H1 (cell line): ENCODE measurements around the gene PTBP1. TPM values are rescaled to one million over a fixed set of nuclear protein-coding genes. Genes with fewer than 3 reads are reported as not detected.

Experiments
- CTCF ChIA-PET: fragments of 300-600 bp; sonication (Branson Sonifier 250); formaldehyde crosslinking; loops from one replicate; lab custom pipeline; 2021; ENCODE audit not compliant: partially characterized antibody; lab: Charles Lee
- POLR2A ChIA-PET: fragments of 300-600 bp; sonication (Branson Sonifier 250); formaldehyde crosslinking; loops from one replicate; lab custom pipeline; 2021; ENCODE audit warnings: inconsistent platforms; ENCODE audit not compliant: partially characterized antibody; lab: Charles Lee
- DNase-seq, 2 experiments: peaks; one replicate each; pipeline versions ENCODE4 v3.0.0 to v3.0.0-alpha.2; 2010 to 2022; ENCODE audit warnings: low spot score in 2 of 2, low read depth in 1 of 2, mixed read lengths in 1 of 2
- FAIRE-seq: peaks from 2 replicates; lab custom pipeline; 2011; peaks lifted over from hg19 to GRCh38; lab: Jason Lieb, UNC
- H2AFZ ChIP-seq: 2 replicates; pipeline ENCODE4 v1.8.1; 2012; ENCODE audit warnings: low read length, inconsistent platforms
- H2AK5ac ChIP-seq: 2 replicates; pipeline ENCODE4 v1.6.1; 2013; ENCODE audit warnings: low read depth, low read length
- H2BK120ac ChIP-seq: replicated peaks from 2 replicates; pipeline ENCODE3; 2013; ENCODE audit warnings: low read depth, low read length, inconsistent platforms
- H2BK12ac ChIP-seq: 2 replicates; pipeline ENCODE4 v1.6.1; 2013; ENCODE audit warnings: low read depth, low read length
- H2BK15ac ChIP-seq: 2 replicates; pipeline ENCODE4 v1.6.1; 2013; ENCODE audit warnings: low read length
- H2BK20ac ChIP-seq: 2 replicates; pipeline ENCODE4 v1.6.1; 2013; ENCODE audit warnings: low read length
- H2BK5ac ChIP-seq: 2 replicates; pipeline ENCODE4 v1.6.1; 2013; ENCODE audit warnings: low read depth, low read length
- H3K14ac ChIP-seq: 2 replicates; pipeline ENCODE4 v1.6.1; 2013; ENCODE audit warnings: inconsistent platforms; ENCODE audit not compliant: insufficient read length
- H3K18ac ChIP-seq: 2 replicates; pipeline ENCODE4 v1.6.1; 2013; ENCODE audit warnings: low read length; ENCODE audit errors: extremely low read depth
- H3K23ac ChIP-seq: 2 replicates; pipeline ENCODE4 v1.6.1; 2013; ENCODE audit warnings: inconsistent platforms; ENCODE audit not compliant: insufficient read length
- H3K23me2 ChIP-seq: 2 replicates; pipeline ENCODE4 v1.6.1; 2013; ENCODE audit warnings: low read depth, low read length
- H3K27ac ChIP-seq: 2 replicates; pipeline ENCODE4 v1.6.1; 2011; ENCODE audit warnings: low read depth, low read length, inconsistent platforms
- H3K27me3 ChIP-seq, 4 experiments: replicated peaks in 1 of 4; 1 replicate in 1 of 4; 2 replicates in 3 of 4; pipeline versions ENCODE4 v1.6.1 to v1.8.1; 2011 to 2013; ENCODE audit warnings: low read length in 3 of 4, mild to moderate bottlenecking in 3 of 4, inconsistent platforms in 2 of 4, mixed read lengths in 2 of 4, moderate library complexity in 1 of 4; ENCODE audit not compliant: control insufficient read depth in 3 of 4, insufficient read depth in 3 of 4; ENCODE audit errors: extremely low read depth in 1 of 4
- H3K36me3 ChIP-seq, 4 experiments: 2 replicates each; pipeline versions ENCODE4 v1.6.1 to v1.8.1; 2011 to 2013; ENCODE audit warnings: mild to moderate bottlenecking in 4 of 4, low read length in 3 of 4, moderate library complexity in 2 of 4, control low read depth in 1 of 4, inconsistent platforms in 1 of 4; ENCODE audit not compliant: insufficient read depth in 4 of 4, control insufficient read depth in 2 of 4
- H3K4ac ChIP-seq: replicated peaks from 2 replicates; pipeline ENCODE3; 2013; ENCODE audit warnings: low read length, low read depth, mixed read lengths, inconsistent platforms; ENCODE audit not compliant: insufficient read length
- H3K4me1 ChIP-seq, 4 experiments: replicated peaks in 1 of 4; 1 replicate in 1 of 4; 2 replicates in 3 of 4; pipeline versions ENCODE4 v1.6.1 to v1.8.1; 2011 to 2013; ENCODE audit warnings: low read length in 3 of 4, inconsistent platforms in 2 of 4, mixed read lengths in 1 of 4; ENCODE audit not compliant: insufficient read depth in 4 of 4, control insufficient read depth in 3 of 4
- H3K4me2 ChIP-seq, 2 experiments: 2 replicates each; pipeline versions ENCODE4 v1.6.1 to v1.8.1; 2011 to 2013; ENCODE audit warnings: low read depth in 2 of 2, low read length in 2 of 2, control low read depth in 1 of 2, inconsistent platforms in 1 of 2, mild to moderate bottlenecking in 1 of 2; ENCODE audit not compliant: insufficient read depth in 1 of 2
- H3K4me3 ChIP-seq, 4 experiments: fragments of 200-600, 300-600 bp in 1 of 4; sonication (generic), shearing (Covaris generic), sonication (Bioruptor Twin) in 1 of 4; 2 replicates each; pipeline versions ENCODE4 v1.5.1 to v1.8.1; 2011 to 2016; ENCODE audit warnings: low read length in 4 of 4, low read depth in 3 of 4, control low read depth in 2 of 4, inconsistent platforms in 2 of 4, mild to moderate bottlenecking in 2 of 4, mixed read lengths in 1 of 4, moderate library complexity in 1 of 4; ENCODE audit not compliant: insufficient read depth in 2 of 4; ENCODE audit errors: extremely low read depth in 1 of 4
- H3K56ac ChIP-seq: replicated peaks from 2 replicates; pipeline ENCODE3; 2013; ENCODE audit warnings: low read depth, mild to moderate bottlenecking, mixed read lengths, low read length, inconsistent platforms; ENCODE audit not compliant: insufficient read length
- H3K79me1 ChIP-seq: 2 replicates; pipeline ENCODE4 v1.6.1; 2013; ENCODE audit warnings: low read depth, low read length, control low read depth
- H3K79me2 ChIP-seq, 2 experiments: 2 replicates each; pipeline versions ENCODE4 v1.6.1 to v1.8.1; 2012 to 2013; ENCODE audit warnings: low read length in 2 of 2, mild to moderate bottlenecking in 2 of 2, inconsistent platforms in 1 of 2; ENCODE audit not compliant: insufficient read depth in 2 of 2, control insufficient read depth in 1 of 2
- H3K9ac ChIP-seq, 4 experiments: replicated peaks in 1 of 4; 1 replicate in 1 of 4; 2 replicates in 3 of 4; pipeline versions ENCODE4 v1.6.1 to v1.8.1; 2011 to 2013; ENCODE audit warnings: low read depth in 3 of 4, low read length in 3 of 4, control low read depth in 2 of 4, mild to moderate bottlenecking in 2 of 4, moderate library complexity in 2 of 4, inconsistent platforms in 1 of 4; ENCODE audit errors: extremely low read depth in 1 of 4
- H3K9me3 ChIP-seq, 2 experiments: 2 replicates each; pipeline versions ENCODE4 v1.6.1 to v1.8.1; 2012 to 2013; ENCODE audit warnings: mild to moderate bottlenecking in 2 of 2, moderate library complexity in 2 of 2, control low read depth in 1 of 2, inconsistent platforms in 1 of 2, low read depth in 1 of 2, low read length in 1 of 2, mixed read lengths in 1 of 2; ENCODE audit not compliant: insufficient read depth in 2 of 2
- H4K20me1 ChIP-seq, 2 experiments: replicated peaks in 1 of 2; 2 replicates each; pipeline versions ENCODE3 to v1.8.1; 2011 to 2013; ENCODE audit warnings: inconsistent platforms in 2 of 2, low read length in 2 of 2, mild to moderate bottlenecking in 1 of 2; ENCODE audit not compliant: insufficient read depth in 2 of 2, control insufficient read depth in 1 of 2
- H4K5ac ChIP-seq: 2 replicates; pipeline ENCODE4 v1.6.1; 2013; ENCODE audit warnings: low read length, low read depth, mixed read lengths, inconsistent platforms; ENCODE audit not compliant: insufficient read length
- H4K8ac ChIP-seq: 2 replicates; pipeline ENCODE4 v1.8.0; 2013; ENCODE audit warnings: mild to moderate bottlenecking, moderate library complexity, low read length, inconsistent platforms; ENCODE audit not compliant: insufficient read depth; ENCODE audit errors: extremely low read depth
- H4K91ac ChIP-seq: replicated peaks from 2 replicates; pipeline ENCODE3; 2013; ENCODE audit warnings: low read length, mixed read lengths, inconsistent platforms; ENCODE audit not compliant: insufficient read length
- CHD1 ChIP-seq: IDR thresholded peaks from 2 replicates; pipeline ENCODE4 v1.6.1; 2012; ENCODE audit warnings: low read depth, low read length, improper control_type of control experiment
- GTF2F1 ChIP-seq: IDR thresholded peaks from 2 replicates; pipeline ENCODE4 v1.6.1; 2012; ENCODE audit warnings: low read depth, low read length, improper control_type of control experiment, borderline replicate concordance
- JUN ChIP-seq: IDR thresholded peaks from 2 replicates; pipeline ENCODE4 v1.6.1; 2011; ENCODE audit warnings: low read depth, mild to moderate bottlenecking, improper control_type of control experiment, low read length
- JUND ChIP-seq: IDR thresholded peaks from 2 replicates; pipeline ENCODE4 v1.6.1; 2011; ENCODE audit warnings: mild to moderate bottlenecking, improper control_type of control experiment, low read length
- RBBP5 ChIP-seq: IDR thresholded peaks from 2 replicates; pipeline ENCODE4 v1.7.1; 2012; ENCODE audit warnings: low read depth, mild to moderate bottlenecking, inconsistent platforms, low read length, moderate library complexity, borderline replicate concordance
- SIRT6 ChIP-seq: IDR thresholded peaks from one replicate; pipeline ENCODE4 v1.7.1; 2012; ENCODE audit warnings: low read length, inconsistent platforms
- SIX5 ChIP-seq: IDR thresholded peaks from 2 replicates; pipeline ENCODE4 v1.6.1; 2011; ENCODE audit warnings: mild to moderate bottlenecking, low read depth, low read length
- SP2 ChIP-seq: IDR thresholded peaks from 2 replicates; pipeline ENCODE4 v1.6.1; 2012; ENCODE audit warnings: mild to moderate bottlenecking, low read length, inconsistent platforms
- SP4 ChIP-seq: IDR thresholded peaks from 2 replicates; pipeline ENCODE4 v1.6.1; 2012; ENCODE audit warnings: low read length, inconsistent platforms
- SRF ChIP-seq: IDR thresholded peaks from 2 replicates; pipeline ENCODE4 v1.6.1; 2011; ENCODE audit warnings: mild to moderate bottlenecking, low read depth, low read length, moderate library complexity
- WGBS, 2 experiments: shearing (Covaris generic) in 1 of 2; methylation state at CpG; one replicate each; pipeline versions ENCODE4 v1.1.6 to v1.1.7; 2013 to 2015; ENCODE audit warnings: low lambda C conversion rate in 2 of 2, mixed read lengths in 2 of 2, inconsistent platforms in 1 of 2, low coverage in 1 of 2, missing lambda C conversion rate in 1 of 2; ENCODE audit not compliant: insufficient replicate concordance in 2 of 2, insufficient coverage in 1 of 2, insufficient read length in 1 of 2; ENCODE audit errors: extremely low coverage in 1 of 2, missing lambda C conversion rate in 1 of 2; 5-methylcytosine and 5-hydroxymethylcytosine counted together
- polyA plus RNA-seq, 7 experiments: library from polyadenylated mRNA; depleted of rRNA in 3 of 7; stranded (reverse) in 5 of 7; unstranded in 2 of 7; fragments of >200 nt in 5 of 7; fragments of 200-250 nt in 2 of 7; gene quantifications; 1 replicate in 5 of 7; 2 replicates in 1 of 7; 4 replicates in 1 of 7; pipeline versions ENCODE4 v1.2.1 to v1.2.3, GENCODE V29; 2011 to 2013; ENCODE audit warnings: missing spikeins in 2 of 7, mixed read lengths in 2 of 7
- total RNA-seq: library from RNA; stranded (reverse); fragmentation: NEBNext Ultra II Directional; extraction: Animal tissue kit (Norgen Biotek cat#: 25700); gene quantifications from 2 replicates; pipeline ENCODE4 v1.2.1, GENCODE V29; 2021
- TF ChIP-seq, protein P1 (sequence below): IDR thresholded peaks from 2 replicates; pipeline ENCODE4 v1.6.1; 2012; ENCODE audit warnings: low read length, inconsistent platforms

PTBP1 gene
- total and polyA plus RNA-seq, 2 of the 8 experiments (the other 6 are each of a cell fraction or from before 2014, with no cell fraction given) = 528 to 888 TPM

DNA sequence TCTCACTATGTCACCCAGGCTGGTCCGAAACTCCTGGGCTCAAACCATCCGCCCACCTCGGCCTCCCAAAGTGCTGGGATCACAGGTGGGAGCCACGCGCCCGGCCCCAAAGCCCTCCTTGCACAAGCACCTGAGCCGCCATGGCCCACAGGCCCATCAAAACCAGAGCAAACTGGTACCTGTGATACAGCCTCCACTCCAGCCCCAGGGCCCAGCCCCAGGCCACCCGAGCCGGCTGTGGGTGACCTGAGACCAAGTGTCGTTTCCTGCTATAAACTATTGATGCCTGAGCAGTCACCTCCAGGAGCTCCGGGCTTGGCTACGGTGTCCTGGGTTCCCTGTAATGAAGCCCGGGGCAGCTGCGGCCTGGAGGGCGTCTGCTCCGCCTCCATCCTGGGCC, 9.7 kb upstream of the PTBP1 start:
- no peak overlapping the region; the same call in 1 of the 2 replicates for H3K18ac ChIP-seq
- no peak overlapping the region for H3K56ac ChIP-seq
- 93% methylated on average over 16 of the region's 16 CpGs; no CpG with 5 or more reads in 1 of the 2 experiments for WGBS, 2 experiments
- FAIRE-seq = no peak
- H2AFZ ChIP-seq = no peak overlapping the region
- no peak overlapping the region for H3K14ac ChIP-seq
- H3K9ac ChIP-seq = no peak overlapping the region
- H3K36me3 ChIP-seq = no peaks in the 10 kb centered on the region
- H3K27me3 ChIP-seq = no peaks in the 10 kb centered on the region
- H3K4ac ChIP-seq = no peak overlapping the region
- H3K23ac ChIP-seq = no peak overlapping the region
- H2BK120ac ChIP-seq = no peak overlapping the region
- H3K79me2 ChIP-seq = peaks cover 0 to 2% of the 10 kb centered on the region in 2 experiments; a peak in 2 of 4 replicates
- ChIA-PET POLR2A (interaction anchor here (0.8 to 5.8 kb wide), 4 partner anchors 10 to 15 kb away, joined by 3 to 85 read pairs (median 4); partner anchors contain the start of gene PTBP1), CTCF (interaction anchor here (0.6 to 2.2 kb wide), 2 partner anchors 11 to 356 kb away, joined by 4 to 10 read pairs; no protein-coding TSS in a partner anchor)
- H2AK5ac ChIP-seq = no peak overlapping the region; the same call in 1 of the 2 replicates
- no peaks in the 10 kb centered on the region for H4K20me1 ChIP-seq
- no peak overlapping the region for H3K4me2 ChIP-seq
- peak overlapping the region; percentile 60; the same call in 1 of the 2 replicates for H2BK12ac ChIP-seq
- peaks cover 7 to 36% (median 20%) of the 10 kb centered on the region in 4 experiments for H3K4me1 ChIP-seq
- H3K9me3 ChIP-seq = no peaks in the 10 kb centered on the region
- no peaks in the 10 kb centered on the region for H3K23me2 ChIP-seq
- H3K4me3 ChIP-seq = no peak overlapping the region
- H2BK15ac ChIP-seq = no peak overlapping the region
- H4K91ac ChIP-seq = peak overlapping the region; percentile 74
- no peaks in the 10 kb centered on the region; the same call in none of the 2 replicates for H3K79me1 ChIP-seq
- H4K5ac ChIP-seq = no peak overlapping the region
- no peak overlapping the region for H3K27ac ChIP-seq
- H2BK20ac ChIP-seq = no peak overlapping the region
- H4K8ac ChIP-seq = no peak overlapping the region; the same call in 1 of the 2 replicates
- DNase-seq = no peak
- no peak overlapping the region for H2BK5ac ChIP-seq
- TF ChIP-seq SP2 = no peak
- no peak for TF ChIP-seq SRF
- no peak for TF ChIP-seq GTF2F1
- no peak for TF ChIP-seq JUND
- TF ChIP-seq RBBP5 = no peak
- TF ChIP-seq, protein P1, sequence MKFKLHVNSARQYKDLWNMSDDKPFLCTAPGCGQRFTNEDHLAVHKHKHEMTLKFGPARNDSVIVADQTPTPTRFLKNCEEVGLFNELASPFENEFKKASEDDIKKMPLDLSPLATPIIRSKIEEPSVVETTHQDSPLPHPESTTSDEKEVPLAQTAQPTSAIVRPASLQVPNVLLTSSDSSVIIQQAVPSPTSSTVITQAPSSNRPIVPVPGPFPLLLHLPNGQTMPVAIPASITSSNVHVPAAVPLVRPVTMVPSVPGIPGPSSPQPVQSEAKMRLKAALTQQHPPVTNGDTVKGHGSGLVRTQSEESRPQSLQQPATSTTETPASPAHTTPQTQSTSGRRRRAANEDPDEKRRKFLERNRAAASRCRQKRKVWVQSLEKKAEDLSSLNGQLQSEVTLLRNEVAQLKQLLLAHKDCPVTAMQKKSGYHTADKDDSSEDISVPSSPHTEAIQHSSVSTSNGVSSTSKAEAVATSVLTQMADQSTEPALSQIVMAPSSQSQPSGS = no peak
- no peak for TF ChIP-seq CHD1
- TF ChIP-seq SP4 = no peak
- TF ChIP-seq SIRT6 = no peak
- TF ChIP-seq JUN = no peak
- TF ChIP-seq SIX5 = no peak
